ENCODE data around the gene CSGALNACT2. TPM values are rescaled to one million over a fixed set of nuclear protein-coding genes. Genes with fewer than 3 reads are reported as not detected.

CSGALNACT2 gene
- total RNA-seq, 2 experiments from 2014 or later: 13.2 to 33.6 TPM

DNA sequence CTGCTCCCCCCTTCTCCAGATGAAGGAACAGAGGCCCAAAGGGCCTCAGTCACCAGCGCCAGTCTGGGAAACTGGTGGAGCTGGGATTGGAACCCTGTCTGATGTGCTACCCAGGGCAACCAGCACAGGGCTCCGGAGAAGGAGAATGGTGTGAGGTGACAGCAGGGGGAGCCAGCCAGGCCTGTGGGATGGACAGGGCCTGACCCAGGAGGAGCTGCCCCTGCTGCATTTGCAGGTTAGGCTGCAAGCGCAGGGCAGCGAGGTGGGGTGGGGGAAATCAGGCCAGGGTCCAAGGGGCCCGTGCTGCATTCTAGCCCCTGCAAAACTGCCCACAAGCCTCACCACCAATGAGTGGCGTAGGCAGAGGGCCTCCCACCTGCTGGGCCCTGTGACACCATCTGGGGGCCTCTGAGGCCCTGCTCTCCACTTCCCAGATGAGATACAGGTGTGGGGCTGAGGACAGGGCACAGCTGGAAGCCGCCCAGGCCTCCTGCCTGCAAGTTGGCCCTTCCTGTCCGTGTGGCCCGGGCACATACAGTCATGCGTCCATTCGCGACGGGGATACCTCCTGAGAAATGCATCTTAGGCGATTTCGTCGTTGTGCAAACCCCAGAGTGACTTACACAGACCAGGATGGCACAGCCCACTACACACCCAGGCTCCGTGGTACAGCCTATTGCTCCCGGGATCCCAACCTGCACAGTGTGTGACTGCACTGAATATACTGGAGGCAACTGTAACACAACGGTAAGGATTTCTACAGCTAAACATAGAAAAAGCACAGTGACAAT lies 83.4 kb downstream of the CSGALNACT2 start:
- intact Hi-C loops (cut with micrococcal nuclease; ENCODE audit: unreplicated experiment): loop anchor here (5.0 kb wide), 1 partner anchor 36 kb away; no protein-coding TSS in a partner anchor
- ChIA-PET CTCF (ENCODE audit: unreplicated experiment) (no interaction called here), POLR2A (interaction anchor here (0.5 to 1.2 kb wide), 5 partner anchors 11 to 214 kb away, joined by 3 to 4 read pairs (median 3); no protein-coding TSS in a partner anchor)
- Histone ChIP-seq H4K20me1 (ENCODE audit: insufficient read depth, low read length) (no peaks in the 10 kb centered on the region), H3K4me1 (ENCODE audit: insufficient read depth, low read length, poor library complexity, severe bottlenecking) (peaks cover 8% of the 10 kb centered on the region), H3K4me3 (ENCODE audit: low read depth, low read length, poor library complexity, severe bottlenecking) (no peak overlapping the region), H3K9me3 (ENCODE audit: low read length) (no peaks in the 10 kb centered on the region), H2AFZ (ENCODE audit: low read length) (no peak overlapping the region), H3K36me3 (ENCODE audit: insufficient read depth, low read length) (no peaks in the 10 kb centered on the region), H3K4me2 (ENCODE audit: low read length) (no peak overlapping the region), H3K79me2 (ENCODE audit: insufficient read depth, low read depth, low read length) (no peaks in the 10 kb centered on the region), H3K27ac (ENCODE audit: low read depth, low read length, poor library complexity, severe bottlenecking) (no peak overlapping the region), H3K9me2 (ENCODE audit: insufficient read depth, low read length) (no peaks in the 10 kb centered on the region)
- no peak for TF ChIP-seq EZH2phosphoT487 (IDR thresholded peaks at IDR 0.05; ENCODE audit: borderline replicate concordance, low read depth, low read length)
- TF ChIP-seq, protein P1, sequence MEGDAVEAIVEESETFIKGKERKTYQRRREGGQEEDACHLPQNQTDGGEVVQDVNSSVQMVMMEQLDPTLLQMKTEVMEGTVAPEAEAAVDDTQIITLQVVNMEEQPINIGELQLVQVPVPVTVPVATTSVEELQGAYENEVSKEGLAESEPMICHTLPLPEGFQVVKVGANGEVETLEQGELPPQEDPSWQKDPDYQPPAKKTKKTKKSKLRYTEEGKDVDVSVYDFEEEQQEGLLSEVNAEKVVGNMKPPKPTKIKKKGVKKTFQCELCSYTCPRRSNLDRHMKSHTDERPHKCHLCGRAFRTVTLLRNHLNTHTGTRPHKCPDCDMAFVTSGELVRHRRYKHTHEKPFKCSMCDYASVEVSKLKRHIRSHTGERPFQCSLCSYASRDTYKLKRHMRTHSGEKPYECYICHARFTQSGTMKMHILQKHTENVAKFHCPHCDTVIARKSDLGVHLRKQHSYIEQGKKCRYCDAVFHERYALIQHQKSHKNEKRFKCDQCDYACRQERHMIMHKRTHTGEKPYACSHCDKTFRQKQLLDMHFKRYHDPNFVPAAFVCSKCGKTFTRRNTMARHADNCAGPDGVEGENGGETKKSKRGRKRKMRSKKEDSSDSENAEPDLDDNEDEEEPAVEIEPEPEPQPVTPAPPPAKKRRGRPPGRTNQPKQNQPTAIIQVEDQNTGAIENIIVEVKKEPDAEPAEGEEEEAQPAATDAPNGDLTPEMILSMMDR (conservative IDR thresholded peaks at IDR 0.05; ENCODE audit: low read length): peak; percentile 36; the same call in 1 of the 2 replicates
- DNase-seq (ENCODE audit: low spot score): no peak
- BruUV-seq (replicated peaks): no TSS peak

DNA sequence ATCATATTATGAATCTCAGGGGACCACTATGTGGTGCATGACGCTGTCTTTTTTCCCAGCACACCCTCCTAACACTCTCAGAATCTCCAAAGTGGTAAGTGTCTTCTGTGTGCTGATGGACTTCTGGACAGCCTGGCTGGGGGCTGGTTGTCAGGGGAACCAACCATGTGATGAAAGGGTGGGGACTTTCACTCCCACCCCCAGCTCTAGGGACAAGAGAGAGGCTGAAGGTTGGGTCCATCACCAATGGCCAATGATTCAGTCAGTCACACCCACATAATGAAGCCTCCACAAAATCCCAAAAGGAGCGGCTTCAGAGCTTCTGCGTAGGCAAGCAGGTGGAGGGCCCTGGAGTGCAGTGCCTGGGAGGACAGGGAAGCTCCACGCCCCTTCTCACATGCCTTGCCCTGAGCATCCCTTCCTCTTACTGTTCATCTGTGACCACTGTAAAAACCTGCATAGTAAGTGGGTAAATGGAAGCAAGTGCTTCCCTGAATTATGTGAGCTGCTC lies 84.0 kb downstream of the CSGALNACT2 start:
- H3K9me2 ChIP-seq (ENCODE audit: insufficient read depth, low read length): no peaks in the 10 kb centered on the region
- intact Hi-C loops (cut with micrococcal nuclease; ENCODE audit: unreplicated experiment): loop anchor here (5.0 kb wide), 1 partner anchor 35 kb away; no protein-coding TSS in a partner anchor
- no peaks in the 10 kb centered on the region for H3K79me2 ChIP-seq (ENCODE audit: insufficient read depth, low read depth, low read length)
- peaks cover 8% of the 10 kb centered on the region for H3K4me1 ChIP-seq (ENCODE audit: insufficient read depth, low read length, poor library complexity, severe bottlenecking)
- no peak overlapping the region for H3K4me2 ChIP-seq (ENCODE audit: low read length)
- DNase-seq (ENCODE audit: low spot score): no peak
- H3K9me3 ChIP-seq (ENCODE audit: low read length): no peaks in the 10 kb centered on the region
- TF ChIP-seq, protein P1 (conservative IDR thresholded peaks at IDR 0.05; ENCODE audit: low read length): no peak
- TF ChIP-seq EZH2phosphoT487 (IDR thresholded peaks at IDR 0.05; ENCODE audit: borderline replicate concordance, low read depth, low read length): no peak
- no peak overlapping the region for H3K27ac ChIP-seq (ENCODE audit: low read depth, low read length, poor library complexity, severe bottlenecking)
- no peak overlapping the region for H3K4me3 ChIP-seq (ENCODE audit: low read depth, low read length, poor library complexity, severe bottlenecking)
- ChIA-PET CTCF (ENCODE audit: unreplicated experiment) (interaction anchor here (0.6 kb wide), 1 partner anchor 8 kb away, joined by 3 read pairs; no protein-coding TSS in a partner anchor), POLR2A (interaction anchor here (0.6 to 0.7 kb wide), 4 partner anchors 10 to 214 kb away, joined by 3 to 4 read pairs (median 4); no protein-coding TSS in a partner anchor)
- H4K20me1 ChIP-seq (ENCODE audit: insufficient read depth, low read length): no peaks in the 10 kb centered on the region
- no peak overlapping the region for H2AFZ ChIP-seq (ENCODE audit: low read length)
- BruUV-seq (replicated peaks): no TSS peak
- H3K36me3 ChIP-seq (ENCODE audit: insufficient read depth, low read length): no peaks in the 10 kb centered on the region
